SK-N-SH (cell line): ENCODE results near the gene OPCML. TPM values are rescaled to one million over a fixed set of nuclear protein-coding genes. Genes with fewer than 3 reads are reported as not detected.

Experiments used
- CTCF ChIA-PET: fragments of 300-600, 350-600 bp; formaldehyde crosslinking; extraction: SDS; loops from one replicate; lab custom pipeline; 2021; lab: Yijun Ruan, JAX
- POLR2A ChIA-PET: fragments of 350-600 bp; sonication (Branson Sonifier 250); formaldehyde crosslinking; extraction: SDS; loops from one replicate; lab custom pipeline; 2020; ENCODE audit warnings: antibody characterized with exemption, inconsistent platforms; lab: Yijun Ruan, JAX
- DNase-seq: peaks from one replicate; pipeline ENCODE4 v3.0.0; 2012
- H2AFZ ChIP-seq: fragments of 200-600 bp; sonication (generic); 2 replicates; pipeline ENCODE4 v1.8.1; 2016; ENCODE audit warnings: antibody characterized with exemption, mild to moderate bottlenecking, low read depth
- H3F3A ChIP-seq: fragments of 200-600 bp; sonication (generic); replicated peaks from 2 replicates; pipeline ENCODE3; 2016; ENCODE audit warnings: antibody characterized with exemption, mild to moderate bottlenecking; ENCODE audit not compliant: insufficient read depth
- H3K27ac ChIP-seq, 2 experiments: fragments of 200-500 bp in 1 of 2; fragments of 200-600 bp in 1 of 2; sonication (Bioruptor generic) in 1 of 2; sonication (generic), shearing (Covaris generic) in 1 of 2; 2 replicates each; pipeline versions ENCODE4 v1.5.1 to v1.6.1; 2014 to 2016; ENCODE audit warnings: low read depth in 2 of 2, inconsistent platforms in 1 of 2, low read length in 1 of 2, mild to moderate bottlenecking in 1 of 2, mixed read lengths in 1 of 2
- H3K27me3 ChIP-seq: fragments of 200-600 bp; sonication (generic), shearing (Covaris generic); 2 replicates; pipeline ENCODE4 v1.6.1; 2016; ENCODE audit warnings: mixed run types; ENCODE audit not compliant: insufficient read depth
- H3K36me3 ChIP-seq, 2 experiments: fragments of 200-500 bp in 1 of 2; fragments of 200-600 bp in 1 of 2; sonication (Bioruptor generic) in 1 of 2; sonication (generic) in 1 of 2; replicated peaks in 1 of 2; 2 replicates each; pipeline versions ENCODE3 to v1.5.1; 2014 to 2016; ENCODE audit warnings: low read length in 1 of 2, mild to moderate bottlenecking in 1 of 2; ENCODE audit not compliant: insufficient read depth in 2 of 2, control insufficient read depth in 1 of 2
- H3K4me1 ChIP-seq, 2 experiments: fragments of 200-500 bp in 1 of 2; fragments of 200-600 bp in 1 of 2; sonication (Bioruptor generic) in 1 of 2; sonication (generic), shearing (Covaris generic) in 1 of 2; 2 replicates each; pipeline versions ENCODE4 v1.5.1 to v1.6.1; 2014 to 2016; ENCODE audit warnings: low read depth in 1 of 2, low read length in 1 of 2, mixed run types in 1 of 2; ENCODE audit not compliant: insufficient read depth in 2 of 2, control insufficient read depth in 1 of 2
- H3K4me2 ChIP-seq: fragments of 200-600 bp; sonication (generic), shearing (Covaris generic); 2 replicates; pipeline ENCODE4 v1.6.1; 2017; ENCODE audit warnings: mixed run types
- H3K4me3 ChIP-seq, 2 experiments: fragments of 200-500 bp in 1 of 2; fragments of 200-600 bp in 1 of 2; sonication (Bioruptor generic) in 1 of 2; sonication (generic), shearing (Covaris generic) in 1 of 2; 2 replicates each; pipeline versions ENCODE4 v1.5.1 to v1.8.1; 2014 to 2016; ENCODE audit warnings: low read depth in 2 of 2, inconsistent platforms in 1 of 2, low read length in 1 of 2, mild to moderate bottlenecking in 1 of 2, mixed read lengths in 1 of 2, moderate library complexity in 1 of 2
- H3K79me2 ChIP-seq: fragments of 200-600 bp; sonication (generic); 2 replicates; pipeline ENCODE4 v1.8.1; 2017; ENCODE audit warnings: mild to moderate bottlenecking; ENCODE audit not compliant: insufficient read depth
- H3K9ac ChIP-seq: fragments of 200-600 bp; sonication (generic); 2 replicates; pipeline ENCODE4 v1.6.1; 2017; ENCODE audit warnings: mixed run types
- H3K9me2 ChIP-seq: fragments of 200-600 bp; sonication (generic); 2 replicates; pipeline ENCODE4 v1.6.1; 2017; ENCODE audit warnings: mixed run types
- H3K9me3 ChIP-seq: fragments of 200-600 bp; sonication (generic); 2 replicates; pipeline ENCODE4 v1.6.1; 2017; ENCODE audit warnings: mixed run types, mild to moderate bottlenecking, moderate library complexity
- H4K20me1 ChIP-seq: fragments of 200-600 bp; sonication (generic); 2 replicates; pipeline ENCODE4 v1.6.1; 2017; ENCODE audit warnings: mild to moderate bottlenecking, mixed run types; ENCODE audit not compliant: insufficient read depth
- CTCF ChIP-seq: fragments of 200-600 bp; sonication (generic); IDR thresholded peaks from 2 replicates; pipeline ENCODE4 v1.6.1; 2017; ENCODE audit warnings: antibody characterized with exemption, mild to moderate bottlenecking, moderate library complexity
- EP300 ChIP-seq, 2 experiments: IDR thresholded peaks; 2 replicates each; pipeline versions ENCODE4 v1.4.0 to v1.6.1; 2012; ENCODE audit warnings: borderline replicate concordance in 1 of 2, low read depth in 1 of 2, low read length in 1 of 2
- FOSL2 ChIP-seq: IDR thresholded peaks from 2 replicates; pipeline ENCODE4 v1.4.0; 2012; ENCODE audit warnings: low read depth, mild to moderate bottlenecking, moderate library complexity, borderline replicate concordance
- FOXM1 ChIP-seq: IDR thresholded peaks from 2 replicates; pipeline ENCODE4 v1.4.0; 2012; ENCODE audit warnings: low read depth, mild to moderate bottlenecking
- GATA2 ChIP-seq: sonication (generic); formaldehyde crosslinking; IDR thresholded peaks from 2 replicates; pipeline ENCODE4 v1.5.0; 2020; ENCODE audit warnings: mild to moderate bottlenecking, missing genetic modification reagents
- MEF2A ChIP-seq: IDR thresholded peaks from 2 replicates; pipeline ENCODE4 v1.4.0; 2012; ENCODE audit warnings: low read depth, borderline replicate concordance
- MXI1 ChIP-seq: IDR thresholded peaks from 2 replicates; pipeline ENCODE4 v1.6.1; 2012; ENCODE audit warnings: mild to moderate bottlenecking, low read depth, low read length, improper control_type of control experiment
- RAD21 ChIP-seq: IDR thresholded peaks from 2 replicates; pipeline ENCODE4 v1.6.1; 2012; ENCODE audit warnings: mild to moderate bottlenecking, low read length
- RCOR1 ChIP-seq: fragments of 150-350 bp; IDR thresholded peaks from 2 replicates; pipeline ENCODE4 v1.6.1; 2017; ENCODE audit warnings: antibody characterized with exemption, low read length
- RFX5 ChIP-seq: IDR thresholded peaks from 2 replicates; pipeline ENCODE4 v1.6.1; 2012; ENCODE audit warnings: mild to moderate bottlenecking, improper control_type of control experiment, low read length
- RXRA ChIP-seq: IDR thresholded peaks from 2 replicates; pipeline ENCODE4 v1.4.0; 2012; ENCODE audit warnings: low read depth, mild to moderate bottlenecking, borderline replicate concordance
- SIN3A ChIP-seq: IDR thresholded peaks from 2 replicates; pipeline ENCODE4 v1.6.1; 2012; ENCODE audit warnings: low read depth, mild to moderate bottlenecking, low read length, moderate library complexity, borderline replicate concordance
- SMC3 ChIP-seq: IDR thresholded peaks from 2 replicates; pipeline ENCODE4 v1.6.1; 2012; ENCODE audit warnings: low read depth, low read length, improper control_type of control experiment
- TEAD4 ChIP-seq: IDR thresholded peaks from 2 replicates; pipeline ENCODE4 v1.4.0; 2012; ENCODE audit warnings: mild to moderate bottlenecking, borderline replicate concordance; ENCODE audit not compliant: insufficient read depth
- YY1 ChIP-seq: IDR thresholded peaks from 2 replicates; pipeline ENCODE4 v1.4.0; 2012; ENCODE audit warnings: low read depth, mild to moderate bottlenecking
- WGBS: methylation state at CpG from one replicate; pipeline ENCODE4 v1.1.6; 2017; ENCODE audit warnings: low lambda C conversion rate; 5-methylcytosine and 5-hydroxymethylcytosine counted together
- polyA plus RNA-seq, 3 experiments: library from polyadenylated mRNA; depleted of rRNA; stranded (reverse); fragments of >200 nt; gene quantifications; 2 replicates each; pipeline ENCODE4 v1.2.3, GENCODE V29; 2012
- TF ChIP-seq, protein P1 (sequence below): IDR thresholded peaks from 2 replicates; pipeline ENCODE4 v1.4.0; 2012; ENCODE audit warnings: low read depth, borderline replicate concordance

Gene OPCML
- polyA plus RNA-seq, 1 of the 3 experiments (the other 2 are of a cell fraction), result not detected

- TF ChIP-seq YY1 (no peak), RXRA (no peak), MEF2A (no peak), RAD21 (no peak), FOSL2 (no peak), TEAD4 (no peak), RCOR1 (no peak), GATA2 (CRISPR knock-in tag) (no peak), MXI1 (no peak)
- TF ChIP-seq, protein P1, sequence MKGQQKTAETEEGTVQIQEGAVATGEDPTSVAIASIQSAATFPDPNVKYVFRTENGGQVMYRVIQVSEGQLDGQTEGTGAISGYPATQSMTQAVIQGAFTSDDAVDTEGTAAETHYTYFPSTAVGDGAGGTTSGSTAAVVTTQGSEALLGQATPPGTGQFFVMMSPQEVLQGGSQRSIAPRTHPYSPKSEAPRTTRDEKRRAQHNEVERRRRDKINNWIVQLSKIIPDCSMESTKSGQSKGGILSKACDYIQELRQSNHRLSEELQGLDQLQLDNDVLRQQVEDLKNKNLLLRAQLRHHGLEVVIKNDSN, result no peak
- Histone ChIP-seq H3K4me2 (no peak overlapping the region), H2AFZ (no peak overlapping the region), H3F3A (no peaks in the 10 kb centered on the region), H3K79me2 (no peaks in the 10 kb centered on the region), H3K9me2 (no peaks in the 10 kb centered on the region), H3K4me1 (peaks cover 0 to 2% of the 10 kb centered on the region in 2 experiments; a peak in 1 of 4 replicates), H3K9me3 (no peaks in the 10 kb centered on the region), H3K27me3 (no peaks in the 10 kb centered on the region), H3K27ac (no peak overlapping the region), H3K4me3 (no peak overlapping the region), H3K9ac (no peak overlapping the region), H3K36me3 (no peaks in the 10 kb centered on the region), H4K20me1 (no peaks in the 10 kb centered on the region)
- CTCF ChIA-PET, result interaction anchor here (1.8 kb wide), 1 partner anchor 112 kb away, joined by 6 read pairs; no protein-coding TSS in a partner anchor
- no peak for DNase-seq
- 46% methylated on average over 8 of the region's 8 CpGs for WGBS
- POLR2A ChIA-PET, result no interaction called here
Observed at GRCh38 chr11:132424433-132424832, 1107.9 kb downstream of the OPCML start.

- Histone ChIP-seq H3K4me1 (no peaks in the 10 kb centered on the region; a peak in 1 of 4 replicates), H3K4me3 (no peak overlapping the region), H3K4me2 (no peak overlapping the region), H3K36me3 (no peaks in the 10 kb centered on the region), H3K27me3 (no peaks in the 10 kb centered on the region), H4K20me1 (no peaks in the 10 kb centered on the region), H2AFZ (no peak overlapping the region), H3K9me2 (no peaks in the 10 kb centered on the region), H3K27ac (no peak overlapping the region), H3F3A (no peaks in the 10 kb centered on the region), H3K9ac (no peak overlapping the region), H3K9me3 (no peaks in the 10 kb centered on the region), H3K79me2 (no peaks in the 10 kb centered on the region)
- CTCF ChIA-PET, result no interaction called here
- DNase-seq, result no peak
- POLR2A ChIA-PET, result interaction anchor here (0.7 kb wide), 1 partner anchor 356 kb away, joined by 3 read pairs; no protein-coding TSS in a partner anchor
- 45% methylated on average over 4 of the region's 4 CpGs for WGBS
- TF ChIP-seq EP300 (IDR thresholded peaks at IDR 0.05; ENCODE audit: borderline replicate concordance in 1 of 2, low read depth in 1 of 2, low read length in 1 of 2) (no peak), SMC3 (no peak), RFX5 (no peak), YY1 (no peak), SIN3A (no peak), FOXM1 (no peak), CTCF (no peak)
Observed at GRCh38 chr11:132423266-132423665, 1109.0 kb downstream of the OPCML start.
